Endothelial cell (in vitro differentiated cells): Measurements from ENCODE around the gene TEX54. TPM values are rescaled to one million over a fixed set of nuclear protein-coding genes. Genes with fewer than 3 reads are reported as not detected.
"Not testable (repeated sequence)": the region's sequence is repeated elsewhere in the genome, so short reads cannot be mapped to it uniquely, and the experiment has no call there.

Experiments
- DNase-seq: peaks from one replicate; pipeline ENCODE4 v3.0.0; 2021; ENCODE audit warnings: low spot score
- H3K27ac Mint-ChIP-seq: one replicate; pipeline ENCODE4 v1.8.0; 2021; ENCODE audit warnings: mixed read lengths, inconsistent platforms; ENCODE audit not compliant: unreplicated experiment
- H3K27me3 Mint-ChIP-seq: one replicate; pipeline ENCODE4 v1.8.0; 2021; ENCODE audit warnings: mild to moderate bottlenecking, moderate library complexity, mixed read lengths, inconsistent platforms; ENCODE audit not compliant: unreplicated experiment
- H3K36me3 Mint-ChIP-seq: one replicate; pipeline ENCODE4 v1.8.0; 2021; ENCODE audit warnings: mild to moderate bottlenecking, low read depth, mixed read lengths, inconsistent platforms; ENCODE audit not compliant: unreplicated experiment
- H3K4me1 Mint-ChIP-seq: one replicate; pipeline ENCODE4 v1.8.0; 2021; ENCODE audit warnings: mild to moderate bottlenecking, mixed read lengths, inconsistent platforms; ENCODE audit not compliant: unreplicated experiment
- H3K4me3 Mint-ChIP-seq: one replicate; pipeline ENCODE4 v1.8.0; 2021; ENCODE audit warnings: mild to moderate bottlenecking, mixed read lengths, inconsistent platforms; ENCODE audit not compliant: unreplicated experiment
- H3K9me3 Mint-ChIP-seq: one replicate; pipeline ENCODE4 v1.8.0; 2021; ENCODE audit warnings: mixed read lengths, inconsistent platforms; ENCODE audit not compliant: unreplicated experiment
- CTCF ChIP-seq: fragments of 200-600 bp; sonication (generic); IDR thresholded peaks from one replicate; pipeline ENCODE4 v1.5.0; 2021; ENCODE audit warnings: antibody characterized with exemption; ENCODE audit not compliant: unreplicated experiment
- total RNA-seq: library from RNA; stranded (reverse); fragmentation: NEBNext Ultra II Directional; extraction: Animal tissue kit (Norgen Biotek cat#: 25700); gene quantifications from one replicate; pipeline ENCODE4 v1.2.1, GENCODE V29; 2021; ENCODE audit not compliant: unreplicated experiment

The TEX54 gene
- total RNA-seq, 1 donor from 2014 or later = not detected

- H3K9me3 Mint-ChIP-seq = no peaks in the 10 kb centered on the region
- no peak within 1 kb of the TSS for H3K27ac Mint-ChIP-seq
- peaks cover 10% of the 10 kb centered on the region for H3K4me1 Mint-ChIP-seq
- no peak for TF ChIP-seq CTCF
- H3K4me3 Mint-ChIP-seq = peak within 1 kb of the TSS; percentile 100
- H3K27me3 Mint-ChIP-seq = peaks cover 15% of the 10 kb centered on the region
- DNase-seq = peak; percentile 83
- H3K36me3 Mint-ChIP-seq = peaks cover 21% of the 10 kb centered on the region
Observed at GRCh38 chr11:62839050-62839945, 6.7 kb upstream of the TEX54 start, which contains the start of gene WDR74. Gene WDR74 (minus strand): TSS chr11:62839590. CDS start chr11:62839570, 20 bp downstream.

- Mint-ChIP-seq H3K4me1 (peaks cover 26% of the 10 kb centered on the region), H3K27me3 (peaks cover 24% of the 10 kb centered on the region), H3K27ac (peak overlapping the region; percentile 17), H3K4me3 (no peak overlapping the region), H3K36me3 (peaks cover 30% of the 10 kb centered on the region), H3K9me3 (no peaks in the 10 kb centered on the region)
- no peak for TF ChIP-seq CTCF
- no peak for DNase-seq
Observed at GRCh38 chr11:62835336-62835735, 2.7 kb upstream of the TEX54 start.

- no peaks in the 10 kb centered on the region for H3K9me3 Mint-ChIP-seq
- H3K4me3 Mint-ChIP-seq = peak within 1 kb of the TSS; percentile 99
- DNase-seq = peak; percentile 99
- no peak for TF ChIP-seq CTCF
- H3K27ac Mint-ChIP-seq = peak within 1 kb of the TSS; percentile 99
- peaks cover 23% of the 10 kb centered on the region for H3K4me1 Mint-ChIP-seq
- H3K27me3 Mint-ChIP-seq = peaks cover 15% of the 10 kb centered on the region
- H3K36me3 Mint-ChIP-seq = peaks cover 37% of the 10 kb centered on the region
Observed at GRCh38 chr11:62831520-62832335, 913 bp downstream of the TEX54 start, which contains the start of gene STX5. Gene STX5 (minus strand): TSS chr11:62832051. CDS start chr11:62831243, 808 bp downstream.

- Mint-ChIP-seq H3K27ac (peak overlapping the region; percentile 99), H3K9me3 (no peaks in the 10 kb centered on the region), H3K4me3 (peak overlapping the region; percentile 99), H3K27me3 (peaks cover 15% of the 10 kb centered on the region), H3K4me1 (peaks cover 20% of the 10 kb centered on the region), H3K36me3 (peaks cover 32% of the 10 kb centered on the region)
- no peak for DNase-seq
- TF ChIP-seq CTCF = no peak
Observed at GRCh38 chr11:62830904-62831519, 1.6 kb downstream of the TEX54 start.

GRCh38 chr11:62828130-62828529 is 4.5 kb downstream of the TEX54 start:
- Mint-ChIP-seq H3K4me1 (peaks cover 18% of the 10 kb centered on the region), H3K36me3 (peaks cover 44% of the 10 kb centered on the region), H3K27me3 (peaks cover 12% of the 10 kb centered on the region)
- H3K4me3 Mint-ChIP-seq, H3K9me3 Mint-ChIP-seq, DNase-seq, H3K27ac Mint-ChIP-seq: not testable (repeated sequence)
